Right cardiac atrium (tissue), 5 donors: ENCODE measurements around the gene ENTPD1. TPM values are rescaled to one million over a fixed set of nuclear protein-coding genes. Genes with fewer than 3 reads are reported as not detected.

ENCODE experiments used
- ATAC-seq, 2 donors: fragments of 200-7000 bp; cut with Tn5 transposase; one replicate each; pipeline versions ENCODE4 v1.8.0 to v1.9.1; 2020; ENCODE audit warnings: moderate library complexity in 2 of 2, mild to moderate bottlenecking in 1 of 2
- DNase-seq, 3 donors: peaks; one replicate each; pipeline ENCODE4 v3.0.0-alpha.2; 2020
- H3K27ac ChIP-seq: one replicate; pipeline ENCODE4 v1.5.1; 2013; ENCODE audit warnings: mild to moderate bottlenecking, low read length, control low read depth, moderate library complexity
- H3K27me3 ChIP-seq: one replicate; pipeline ENCODE4 v1.6.1; 2013; ENCODE audit not compliant: control insufficient read depth, insufficient read depth
- H3K4me1 ChIP-seq: one replicate; pipeline ENCODE4 v1.6.1; 2013; ENCODE audit warnings: low read length; ENCODE audit not compliant: control insufficient read depth, insufficient read depth
- H3K4me3 ChIP-seq: one replicate; pipeline ENCODE4 v1.5.1; 2013; ENCODE audit warnings: low read length, control low read depth
- H3K9me3 ChIP-seq: one replicate; pipeline ENCODE4 v1.6.1; 2013; ENCODE audit warnings: low read length; ENCODE audit not compliant: control insufficient read depth
- WGBS: extraction: QIAGEN DNeasy Blood & Tissue Kit; methylation state at CpG from one replicate; pipeline ENCODE4 v1.1.7; 2013; 5-methylcytosine and 5-hydroxymethylcytosine counted together
- intact Hi-C, 4 donors: fragments of 100-400 bp; cut with DNase I; formaldehyde crosslinking; loops; one replicate each; pipeline versions ENCODE4 v1.11.0 to v1.14.0; 2022 to 2023
- polyA plus RNA-seq: library from polyadenylated mRNA; stranded (reverse); fragments of 200-250 nt; gene quantifications from one replicate; pipeline ENCODE4 v1.2.3, GENCODE V29; 2013
- total RNA-seq, 4 donors: library from RNA; stranded (reverse); fragmentation: NEBNext Ultra II Directional; extraction: Animal tissue kit (Norgen Biotek cat#: 25700); gene quantifications; one replicate each; pipeline ENCODE4 v1.2.1, GENCODE V29; 2021
- donor health status: healthy with polysubstance abuse.
- donor health status: DM: no; HTN: yes; CAD: no.
- donor health status: DM: no; HTN: no; CAD: no.
- donor health status: DM: no; HTN: yes; CAD: no; lungs with severe emphysema.
- donor health status: DM: yes; HTN: yes; CAD: no.

Gene ENTPD1
- total and polyA plus RNA-seq, 5 donors: 5.3 to 30.4 (median 18.5) TPM

- Histone ChIP-seq H3K9me3 (no peaks in the 10 kb centered on the region), H3K27me3 (no peaks in the 10 kb centered on the region), H3K27ac (no peak overlapping the region), H3K4me3 (no peak overlapping the region), H3K4me1 (no peaks in the 10 kb centered on the region)
- WGBS: 42% methylated on average over 7 of the region's 7 CpGs
- peak; percentile 79 to 93 for ATAC-seq
- intact Hi-C loops: no loop called here
- DNase-seq: peak in 2 of 3 donors; percentile 46 to 54
Measured at GRCh38 chr10:95814011-95814727, 58.2 kb downstream of the ENTPD1 start.

- no peaks in the 10 kb centered on the region for H3K9me3 ChIP-seq
- no peak overlapping the region for H3K4me3 ChIP-seq
- no peaks in the 10 kb centered on the region for H3K27me3 ChIP-seq
- DNase-seq: no peak
- no peak for ATAC-seq
- intact Hi-C loops: no loop called here
- no peaks in the 10 kb centered on the region for H3K4me1 ChIP-seq
- no peak overlapping the region for H3K27ac ChIP-seq
- WGBS: 79% methylated on average over 2 of the region's 2 CpGs
Measured at GRCh38 chr10:95815133-95815532, 59.2 kb downstream of the ENTPD1 start.

- Histone ChIP-seq H3K27me3 (no peaks in the 10 kb centered on the region), H3K9me3 (no peaks in the 10 kb centered on the region), H3K4me1 (no peaks in the 10 kb centered on the region), H3K4me3 (no peak overlapping the region), H3K27ac (no peak overlapping the region)
- intact Hi-C loops: no loop called here
- DNase-seq (no peak), ATAC-seq (no peak)
- WGBS: 58% methylated on average over 6 of the region's 6 CpGs
Measured at GRCh38 chr10:95815701-95816240, 59.8 kb downstream of the ENTPD1 start.

- Histone ChIP-seq H3K4me3 (no peak overlapping the region), H3K9me3 (no peaks in the 10 kb centered on the region), H3K27ac (no peak overlapping the region), H3K4me1 (no peaks in the 10 kb centered on the region), H3K27me3 (no peaks in the 10 kb centered on the region)
- WGBS: 90% methylated on average over 1 of the region's 1 CpG
- no peak for DNase-seq
- ATAC-seq: no peak
- intact Hi-C loops: no loop called here
Measured at GRCh38 chr10:95818010-95818409, 62.0 kb downstream of the ENTPD1 start.

- intact Hi-C loops: no loop called here
- H3K4me3 ChIP-seq: no peak overlapping the region
- DNase-seq: no peak
- 34% methylated on average over 2 of the region's 2 CpGs for WGBS
- H3K27me3 ChIP-seq: no peaks in the 10 kb centered on the region
- ATAC-seq: no peak
- no peak overlapping the region for H3K27ac ChIP-seq
- H3K4me1 ChIP-seq: no peaks in the 10 kb centered on the region
- no peaks in the 10 kb centered on the region for H3K9me3 ChIP-seq
Measured at GRCh38 chr10:95818668-95819067, 62.7 kb downstream of the ENTPD1 start.

GRCh38 chr10:95819620-95820329 lies 63.8 kb downstream of the ENTPD1 start:
- intact Hi-C loops: no loop called here
- H3K27ac ChIP-seq: no peak overlapping the region

GRCh38 chr10:95820363-95820762 lies 64.4 kb downstream of the ENTPD1 start:
- H3K9me3 ChIP-seq: no peaks in the 10 kb centered on the region
- intact Hi-C loops: no loop called here
- no peak overlapping the region for H3K4me3 ChIP-seq
- DNase-seq (no peak), ATAC-seq (no peak)
- no peak overlapping the region for H3K27ac ChIP-seq
- no peaks in the 10 kb centered on the region for H3K4me1 ChIP-seq
- H3K27me3 ChIP-seq: no peaks in the 10 kb centered on the region
- 71% methylated on average over 3 of the region's 3 CpGs for WGBS

More at GRCh38 chr10:95819620-95820329, 63.8 kb downstream of the ENTPD1 start:
- DNase-seq: no peak
- no peaks in the 10 kb centered on the region for H3K27me3 ChIP-seq
- no peak for ATAC-seq
- no peak overlapping the region for H3K4me3 ChIP-seq
- H3K4me1 ChIP-seq: no peaks in the 10 kb centered on the region
- 28% methylated on average over 2 of the region's 2 CpGs for WGBS
- no peaks in the 10 kb centered on the region for H3K9me3 ChIP-seq

GRCh38 chr10:95821720-95822119 lies 65.8 kb downstream of the ENTPD1 start:
- no peak overlapping the region for H3K27ac ChIP-seq
- ATAC-seq (no peak), DNase-seq (no peak)
- no peaks in the 10 kb centered on the region for H3K27me3 ChIP-seq
- H3K9me3 ChIP-seq: no peaks in the 10 kb centered on the region
- intact Hi-C loops: no loop called here
- H3K4me3 ChIP-seq: no peak overlapping the region
- 83% methylated on average over 1 of the region's 1 CpG for WGBS
- no peaks in the 10 kb centered on the region for H3K4me1 ChIP-seq

- intact Hi-C loops: loop anchor here in 1 of 4 donors (10.0 kb wide), 1 partner anchor 75 kb away; the partner anchor contains the start of gene ENTPD1
Measured at GRCh38 chr10:95830044-95830443, 74.1 kb downstream of the ENTPD1 start.

GRCh38 chr10:95831076-95831475 lies 75.1 kb downstream of the ENTPD1 start:
- ATAC-seq (no peak), DNase-seq (no peak)
- Histone ChIP-seq H3K4me1 (no peaks in the 10 kb centered on the region), H3K27me3 (no peaks in the 10 kb centered on the region), H3K27ac (no peak overlapping the region), H3K4me3 (no peak overlapping the region), H3K9me3 (no peaks in the 10 kb centered on the region)
- intact Hi-C loops: loop anchor here in 1 of 4 donors (10.0 kb wide), 1 partner anchor 76 kb away; the partner anchor contains the start of gene ENTPD1
- WGBS: 98% methylated on average over 3 of the region's 3 CpGs

More at GRCh38 chr10:95830044-95830443, 74.1 kb downstream of the ENTPD1 start:
- no peaks in the 10 kb centered on the region for H3K9me3 ChIP-seq
- H3K27me3 ChIP-seq: no peaks in the 10 kb centered on the region
- DNase-seq (no peak), ATAC-seq (no peak)
- H3K4me3 ChIP-seq: no peak overlapping the region
- H3K27ac ChIP-seq: no peak overlapping the region
- no peaks in the 10 kb centered on the region for H3K4me1 ChIP-seq

GRCh38 chr10:95831515-95831914 lies 75.6 kb downstream of the ENTPD1 start:
- H3K4me1 ChIP-seq: no peaks in the 10 kb centered on the region
- no peaks in the 10 kb centered on the region for H3K27me3 ChIP-seq
- DNase-seq (no peak), ATAC-seq (no peak)
- H3K9me3 ChIP-seq: no peaks in the 10 kb centered on the region
- H3K4me3 ChIP-seq: no peak overlapping the region
- intact Hi-C loops: loop anchor here in 1 of 4 donors (10.0 kb wide), 1 partner anchor 77 kb away; the partner anchor contains the start of gene ENTPD1
- no peak overlapping the region for H3K27ac ChIP-seq
